HG02981 (cell line): Measurements from ENCODE around the gene RAB7A.

Experiments
- ATAC-seq: cut with Tn5 transposase; IDR thresholded peaks from one replicate; pipeline ENCODE4 v1.9.1; 2021; ENCODE audit warnings: mild to moderate bottlenecking, moderate library complexity; ENCODE audit not compliant: unreplicated experiment

RAB7A gene

DNA sequence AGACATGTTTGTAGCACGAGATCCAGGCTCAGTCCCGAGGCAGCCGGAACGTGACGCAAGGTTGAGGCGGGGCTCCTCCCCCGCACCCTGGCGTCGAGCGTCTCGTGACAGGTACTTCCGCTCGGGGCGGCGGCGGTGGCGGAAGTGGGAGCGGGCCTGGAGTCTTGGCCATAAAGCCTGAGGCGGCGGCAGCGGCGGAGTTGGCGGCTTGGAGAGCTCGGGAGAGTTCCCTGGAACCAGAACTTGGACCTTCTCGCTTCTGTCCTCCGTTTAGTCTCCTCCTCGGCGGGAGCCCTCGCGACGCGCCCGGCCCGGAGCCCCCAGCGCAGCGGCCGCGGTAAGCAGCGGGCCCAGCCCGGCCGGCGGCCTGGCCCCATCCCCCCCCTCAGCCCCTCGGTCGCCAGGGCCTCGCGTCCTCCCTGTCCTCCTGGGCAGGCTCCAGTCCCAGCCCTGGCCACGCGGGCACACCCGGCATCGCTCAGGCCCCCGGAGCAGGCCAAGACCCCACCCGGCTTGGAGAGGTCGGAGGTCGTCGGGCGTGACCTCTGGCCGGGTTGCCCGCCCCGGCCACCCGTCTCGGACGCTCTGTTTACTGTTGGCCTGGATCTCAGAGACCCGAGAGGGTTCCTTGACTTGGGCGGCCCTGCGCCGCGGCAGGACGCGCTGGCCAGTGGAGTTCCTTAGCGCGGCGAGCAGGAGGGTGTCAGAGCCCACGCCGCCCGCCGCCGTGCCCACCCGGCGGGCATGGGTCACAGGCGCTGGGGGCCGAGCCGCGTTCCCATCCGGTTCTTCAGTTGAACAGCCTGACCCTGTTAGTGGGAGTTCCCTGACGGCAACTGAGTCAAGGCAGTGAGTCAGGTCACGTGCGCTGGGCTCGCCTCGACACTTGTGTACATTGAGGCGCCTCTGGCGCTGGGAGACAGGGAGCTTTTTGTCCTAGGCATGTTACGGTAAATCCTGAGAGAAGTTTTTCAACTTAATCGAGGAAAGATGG, at the start of gene RAB7A:
RAB7A (plus strand) TSS at position 161 of the 994 bp plus-strand sequence. CDS start 69,185 bp downstream, outside the sequence.
- ATAC-seq = peak; percentile 94

DNA sequence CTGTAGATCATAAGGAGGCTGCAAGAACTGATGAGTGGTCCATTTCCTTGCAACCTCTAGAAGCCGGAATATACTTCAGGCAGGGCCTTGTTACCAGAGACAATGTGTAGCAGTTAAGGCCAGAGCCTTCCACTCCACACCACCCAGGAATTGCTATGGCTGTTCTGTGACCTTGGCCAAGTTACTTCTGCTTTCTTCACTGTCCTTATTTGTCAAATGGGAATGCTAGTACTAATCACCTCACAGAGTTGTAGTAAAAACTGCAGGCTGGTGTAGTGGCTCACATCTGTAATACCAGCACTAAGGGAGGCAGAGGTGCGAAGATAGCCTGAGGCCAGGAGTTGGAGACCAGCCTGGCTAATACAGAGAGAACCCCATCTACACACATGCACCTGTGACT, 46.6 kb upstream of the RAB7A start:
- ATAC-seq = no peak

DNA sequence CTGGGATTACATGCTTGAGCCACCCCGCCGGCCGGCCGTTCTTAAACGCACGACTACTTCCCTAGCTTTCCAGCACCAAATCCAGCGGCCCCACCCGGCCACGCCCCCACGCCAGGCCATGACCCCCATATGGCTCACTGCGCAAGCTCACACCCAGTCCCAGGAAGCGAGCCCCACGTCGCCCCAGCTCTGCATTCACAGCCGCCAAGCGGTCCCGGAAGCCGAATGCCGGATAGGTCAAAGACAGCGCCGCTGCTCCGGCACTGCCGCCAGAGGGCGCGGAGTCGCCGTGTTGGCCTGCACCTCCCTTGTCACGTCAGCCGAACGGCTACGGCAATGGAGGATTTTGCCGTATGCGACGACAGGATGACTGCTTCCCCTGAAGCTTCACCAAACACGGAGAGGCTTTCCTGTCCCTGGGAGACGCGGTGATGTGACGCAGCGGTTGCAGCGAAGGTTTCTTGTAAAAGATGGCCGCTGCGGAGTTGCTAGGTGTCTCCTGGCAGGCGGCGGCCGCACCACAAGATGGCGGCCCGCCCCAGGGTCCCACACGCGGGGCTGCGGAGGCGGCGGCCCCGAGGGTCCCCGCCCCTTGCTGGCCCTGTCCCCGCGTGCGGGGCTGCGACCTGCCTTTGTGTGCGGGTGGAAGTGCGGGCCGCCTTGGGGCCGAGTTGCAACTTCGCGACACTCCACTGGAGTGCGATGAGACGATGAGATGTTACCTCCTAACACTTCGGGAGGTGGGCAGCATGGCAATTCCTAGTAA, 45.2 kb upstream of the RAB7A start:
- peak; percentile 97 for ATAC-seq

DNA sequence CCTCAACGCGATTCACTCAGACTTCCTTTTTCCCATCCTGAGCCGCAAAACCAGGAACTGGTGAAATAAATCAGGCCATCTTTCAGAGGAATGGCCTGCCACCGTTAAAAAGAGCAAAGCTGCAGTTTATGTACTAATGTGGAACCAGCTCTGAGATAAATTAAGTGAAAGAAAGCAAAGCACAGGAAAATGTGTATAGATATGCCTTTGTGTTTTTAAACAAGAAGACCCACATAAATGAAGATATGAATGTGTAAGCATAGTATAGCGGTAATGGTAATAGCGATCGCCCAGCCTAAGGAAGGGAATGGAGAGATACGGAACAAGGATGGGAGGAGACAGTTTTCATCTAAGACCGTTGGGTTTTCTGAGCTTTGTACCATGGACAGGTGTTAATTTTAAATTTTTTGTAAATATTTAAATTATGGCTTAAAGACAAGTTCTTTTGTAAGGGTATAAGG, 44.6 kb upstream of the RAB7A start:
- no peak for ATAC-seq

DNA sequence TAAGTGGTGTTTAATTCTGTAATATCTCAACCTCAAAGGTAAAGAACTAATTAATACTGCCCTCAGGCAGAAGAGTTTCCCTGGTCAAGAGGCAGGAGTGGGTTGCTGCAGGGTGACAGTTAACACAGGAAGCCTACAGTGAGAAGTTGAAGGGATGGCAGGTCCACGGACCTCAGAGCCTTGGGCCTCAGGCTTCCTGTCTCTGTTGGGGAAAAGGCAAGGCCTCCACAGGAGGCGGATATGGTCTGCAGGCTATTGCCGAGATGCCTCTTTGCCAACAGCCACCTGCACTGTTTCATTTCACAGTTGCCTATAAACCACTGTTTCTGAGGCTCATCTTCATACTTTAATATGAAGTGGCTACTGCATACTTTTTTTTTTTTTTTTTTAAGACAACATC, 42.0 kb upstream of the RAB7A start:
- ATAC-seq = no peak

DNA sequence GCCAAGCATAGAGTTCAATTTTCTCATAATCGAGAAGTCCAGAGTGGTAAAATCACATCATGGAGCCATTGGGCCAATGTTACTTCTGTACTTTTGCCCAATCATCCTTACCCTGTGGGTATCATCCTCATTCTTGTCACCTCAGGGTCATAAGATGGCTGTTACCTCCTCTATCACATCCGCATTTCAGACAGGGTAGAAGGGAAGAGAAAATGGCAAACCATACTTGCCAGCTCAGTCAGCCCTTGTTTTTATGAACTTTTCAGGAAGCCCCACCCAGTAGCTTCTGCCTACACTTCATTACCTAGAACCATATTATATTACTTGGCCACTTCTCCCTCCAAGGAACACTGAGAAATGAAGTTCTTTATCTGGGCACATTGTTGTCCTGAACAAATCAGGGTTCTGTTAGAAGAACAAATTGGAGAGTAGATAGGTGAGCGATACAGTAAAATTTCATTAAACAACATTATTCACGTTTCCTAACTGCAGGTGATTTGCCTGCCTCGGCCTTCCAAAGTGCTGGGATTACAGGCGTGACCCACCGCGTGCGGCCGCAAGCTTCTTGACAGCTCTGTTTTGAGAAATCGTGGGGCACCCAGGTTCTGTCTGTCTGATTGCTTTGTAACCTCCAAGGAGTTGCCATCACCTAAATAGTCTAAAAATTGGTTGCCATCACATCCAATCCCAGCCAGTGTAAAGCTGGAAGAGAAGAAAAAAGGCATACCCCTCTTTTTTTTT, 40.8 kb upstream of the RAB7A start:
- no peak for ATAC-seq

DNA sequence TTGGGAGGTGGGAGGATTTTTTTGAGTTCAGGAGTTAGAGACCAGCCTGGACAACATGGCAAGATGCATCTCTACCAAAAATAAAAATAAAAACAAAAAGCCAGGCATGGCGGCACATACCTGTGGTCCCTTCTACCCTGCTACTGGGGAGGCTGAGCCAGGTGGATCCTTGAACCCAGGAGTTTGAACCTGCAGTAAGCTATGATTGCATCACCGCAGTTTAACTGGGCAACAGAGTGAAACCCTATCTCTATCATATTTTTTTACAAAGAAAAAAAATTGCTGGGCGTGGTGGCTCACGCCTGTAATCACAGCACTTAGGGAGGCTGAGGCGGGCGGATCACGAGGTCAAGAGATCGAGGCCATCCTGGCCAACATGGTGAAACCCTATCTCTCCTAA, 39.5 kb upstream of the RAB7A start:
- no peak for ATAC-seq

DNA sequence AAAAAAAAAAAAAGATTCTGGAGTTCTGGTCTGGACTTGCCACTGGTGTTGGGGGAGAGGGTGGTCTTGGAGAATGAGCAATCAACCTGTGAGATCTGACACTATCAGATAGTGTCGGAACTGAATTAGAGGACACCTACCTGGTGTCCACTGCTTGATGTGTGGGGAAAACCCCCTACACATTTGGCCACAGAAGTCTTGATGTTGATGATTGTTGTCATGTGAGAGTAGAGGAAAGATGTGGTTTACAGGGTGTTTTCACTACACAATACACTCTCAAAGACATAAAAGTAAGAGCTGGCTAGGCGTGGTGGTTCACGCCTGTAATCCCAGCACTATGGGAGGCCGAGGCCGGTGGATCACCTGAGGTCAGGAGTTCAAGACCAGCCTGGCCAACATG, 36.9 kb upstream of the RAB7A start:
- ATAC-seq = no peak

DNA sequence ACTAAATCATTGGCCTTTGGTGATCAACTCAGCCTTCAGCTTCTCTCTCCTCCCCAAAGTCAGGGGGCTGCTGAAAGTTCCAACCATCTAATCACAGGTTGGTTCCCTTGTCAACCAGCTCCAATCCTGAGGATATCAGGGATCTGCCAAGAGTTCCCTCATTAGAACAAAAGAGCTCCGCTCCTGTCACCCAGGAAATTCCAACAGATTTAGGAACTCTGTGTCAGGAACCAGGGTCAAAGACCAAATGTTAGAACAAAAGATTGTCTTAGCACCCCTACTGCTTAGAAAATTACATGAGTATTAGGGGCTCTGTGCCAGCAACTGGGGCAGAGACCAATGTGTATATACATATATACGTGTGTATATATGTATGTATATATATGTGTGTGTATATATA, 32.3 kb upstream of the RAB7A start:
- no peak for ATAC-seq

DNA sequence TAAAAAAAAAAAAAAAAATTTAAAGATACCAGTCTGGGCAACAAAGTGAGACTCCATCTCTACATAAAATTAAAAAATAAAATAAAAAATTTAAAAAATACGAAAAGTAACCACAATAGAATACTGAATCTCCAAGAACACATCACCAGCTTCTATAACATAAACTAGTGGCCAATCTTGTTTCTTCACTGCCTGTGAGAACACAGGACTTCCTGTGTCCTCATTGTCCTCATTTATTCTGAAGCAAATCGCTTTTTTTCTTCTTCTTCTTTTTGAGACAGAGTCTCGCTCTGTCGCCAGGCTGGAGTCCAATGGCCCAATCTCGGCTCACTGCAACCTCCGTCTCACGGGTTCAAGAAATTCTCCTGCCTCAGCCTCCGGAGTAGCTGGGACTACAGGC, 28.6 kb upstream of the RAB7A start:
- ATAC-seq = no peak

DNA sequence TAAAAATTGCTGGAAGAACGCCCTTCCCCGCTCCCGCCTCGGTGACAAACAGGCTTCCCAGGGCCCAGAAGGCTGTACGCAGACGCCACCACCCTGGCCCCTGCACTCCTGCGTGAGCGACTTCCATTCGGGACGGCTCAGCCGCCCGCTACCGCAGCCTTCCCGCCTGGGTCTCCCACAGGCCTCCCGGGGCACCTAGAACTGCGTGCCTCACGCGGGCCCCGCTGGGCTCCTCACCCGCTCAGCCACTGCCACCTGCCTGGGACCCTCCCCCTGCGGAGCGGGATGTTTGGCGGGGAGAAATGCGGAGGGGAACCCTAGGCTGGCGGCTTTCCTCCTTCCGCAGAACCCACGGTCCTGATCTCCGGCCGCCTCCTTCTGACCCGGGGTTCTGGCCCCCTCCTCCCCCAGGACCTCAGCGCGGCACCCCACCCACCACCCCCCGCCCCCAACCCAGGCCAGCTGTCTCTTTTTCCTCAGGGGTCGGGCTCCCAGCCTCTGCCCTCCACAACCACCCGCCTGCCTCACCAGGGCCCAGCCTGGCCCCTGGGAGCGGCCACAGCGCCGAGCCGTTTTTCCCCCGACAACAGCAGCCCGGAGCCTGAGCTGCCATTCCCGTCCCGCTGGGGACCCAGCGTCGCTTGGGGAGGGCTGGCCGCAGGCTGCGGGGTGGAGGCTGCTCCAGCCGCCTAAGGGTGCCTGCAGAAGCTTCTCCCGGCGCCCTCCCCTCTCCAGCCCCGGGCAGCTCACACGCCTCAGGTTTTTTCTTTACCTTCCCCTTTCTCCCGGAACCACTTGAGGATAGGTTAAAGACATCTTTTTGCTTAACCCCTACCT, 27.6 kb upstream of the RAB7A start:
- no peak for ATAC-seq

DNA sequence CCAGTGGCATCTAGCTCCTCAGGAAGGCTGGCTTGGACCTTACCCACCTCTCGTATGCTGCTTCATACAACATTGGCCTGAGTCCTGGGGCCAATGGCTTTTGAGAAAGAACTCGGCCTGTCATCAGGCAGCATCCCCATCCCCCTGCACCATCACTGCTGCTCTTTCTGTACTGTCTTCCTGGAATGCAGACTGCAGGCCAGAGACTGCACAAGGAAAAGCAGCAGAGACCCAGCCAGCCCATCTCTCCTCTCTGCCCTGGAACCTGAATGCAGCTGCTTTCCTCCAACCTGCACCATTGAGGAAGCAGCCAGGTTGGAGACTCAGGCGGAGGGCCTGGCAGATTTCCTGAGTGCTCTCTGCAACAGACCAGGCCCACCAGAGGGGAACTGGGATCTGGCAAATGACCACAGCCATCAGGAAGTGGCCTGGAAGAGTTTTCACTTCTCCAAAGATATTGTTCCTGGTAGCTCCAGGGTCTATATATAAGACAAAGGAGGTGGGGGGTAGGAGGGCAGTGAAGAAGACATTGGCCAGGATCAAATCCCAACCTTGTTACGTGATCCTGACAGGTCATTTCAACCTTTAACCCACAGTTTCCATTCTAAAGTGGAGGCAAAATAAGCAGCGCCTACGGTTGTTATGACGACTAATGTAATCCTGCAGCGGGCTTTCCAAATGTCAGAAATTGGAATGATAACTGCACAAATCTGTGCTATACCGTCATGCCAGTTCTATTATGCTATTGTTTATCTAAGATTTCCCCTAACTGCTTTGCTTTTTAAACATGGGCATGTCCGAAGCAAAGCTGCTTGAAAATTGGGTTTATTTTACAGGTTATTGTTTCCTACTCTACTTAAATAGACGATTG, 24.4 kb upstream of the RAB7A start:
- ATAC-seq = no peak

DNA sequence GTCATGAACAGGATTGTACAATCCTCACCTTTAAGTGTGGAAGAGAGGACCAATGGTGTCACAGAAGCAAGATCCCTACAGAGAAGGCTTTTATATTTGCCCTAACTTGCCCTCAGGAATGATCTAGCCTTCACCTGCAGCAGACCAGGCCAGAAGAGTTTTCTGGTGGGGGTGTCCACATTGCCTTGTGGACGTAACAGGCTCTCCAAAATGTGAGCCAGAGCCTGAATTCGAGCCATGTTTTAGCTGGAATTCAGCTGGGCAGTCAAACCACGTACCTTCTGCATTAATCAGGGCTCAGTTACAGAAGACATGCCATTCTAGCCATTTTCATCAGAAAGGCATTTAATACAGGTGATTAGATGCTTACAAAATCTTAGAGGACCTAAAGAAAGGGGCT, 23.6 kb upstream of the RAB7A start:
- ATAC-seq = no peak

DNA sequence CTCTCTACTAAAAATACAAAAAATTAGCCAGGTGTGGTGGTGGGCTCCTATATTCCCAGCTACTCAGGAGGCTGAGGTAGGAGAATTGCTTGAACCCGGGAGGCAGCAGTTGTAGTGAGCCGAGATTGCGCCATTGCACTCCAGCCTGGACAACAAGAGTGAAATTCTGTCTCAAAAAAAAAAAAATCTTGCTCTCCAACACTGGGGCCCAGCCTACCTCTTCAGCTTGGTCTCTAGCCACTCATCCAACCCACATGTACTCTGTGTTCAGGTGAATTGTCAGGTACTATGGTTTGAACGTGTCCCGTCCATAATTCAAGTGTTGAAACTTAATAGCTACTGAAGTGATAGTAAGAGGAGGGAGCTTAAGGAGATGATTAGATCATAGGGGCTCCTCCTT, 22.4 kb upstream of the RAB7A start:
- no peak for ATAC-seq

DNA sequence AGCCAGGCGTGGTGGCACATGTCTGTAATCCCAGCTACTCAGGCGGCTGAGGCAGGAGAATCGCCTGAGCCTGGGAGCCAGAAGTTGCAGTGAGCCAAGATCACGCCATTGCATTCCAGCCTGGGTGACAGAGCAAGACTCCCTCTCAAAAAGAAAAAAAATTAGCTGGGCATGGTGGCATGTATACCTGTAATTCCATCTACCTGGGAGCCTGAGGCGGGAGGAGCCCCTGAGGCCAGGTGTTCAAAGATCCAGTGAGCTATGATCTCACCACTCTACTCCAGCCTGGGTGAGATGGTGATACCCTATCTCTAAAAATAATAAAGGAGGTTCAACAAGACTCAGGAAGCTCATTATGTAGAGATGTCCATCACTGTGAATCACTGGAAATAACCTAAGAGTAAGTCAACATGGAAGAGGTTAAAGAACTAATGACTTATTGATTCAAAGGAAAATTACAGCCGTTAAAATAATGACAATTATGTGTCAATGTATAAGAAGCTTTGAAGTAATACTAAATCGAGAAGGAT, 19.8 kb upstream of the RAB7A start:
- no peak for ATAC-seq

DNA sequence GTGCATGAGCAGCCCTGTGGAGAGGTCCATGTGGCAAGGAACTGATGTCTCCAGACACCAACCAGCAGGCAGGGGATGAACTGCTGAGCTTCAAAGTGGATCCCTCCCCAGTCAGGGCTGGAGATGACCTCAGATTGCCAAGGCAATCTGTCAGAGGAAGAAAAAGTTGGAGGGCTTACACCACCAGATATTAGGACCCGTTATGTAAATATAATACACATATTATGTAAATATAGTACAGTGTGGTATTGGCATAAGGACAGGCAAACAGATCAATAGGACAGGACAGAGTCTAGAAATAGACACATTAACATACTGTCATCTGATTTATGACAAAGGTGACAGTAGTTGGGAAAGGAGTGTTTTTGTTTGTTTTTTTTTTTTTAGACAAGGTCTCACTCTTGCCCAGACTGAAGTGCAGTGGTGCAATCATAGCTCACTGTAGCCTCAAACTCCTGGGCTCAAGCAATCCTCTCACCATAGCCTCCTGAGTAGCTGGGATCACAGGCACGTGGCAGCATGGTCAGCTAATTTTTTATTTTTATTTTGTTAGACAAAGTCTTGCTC, 18.0 kb upstream of the RAB7A start:
- no peak for ATAC-seq

DNA sequence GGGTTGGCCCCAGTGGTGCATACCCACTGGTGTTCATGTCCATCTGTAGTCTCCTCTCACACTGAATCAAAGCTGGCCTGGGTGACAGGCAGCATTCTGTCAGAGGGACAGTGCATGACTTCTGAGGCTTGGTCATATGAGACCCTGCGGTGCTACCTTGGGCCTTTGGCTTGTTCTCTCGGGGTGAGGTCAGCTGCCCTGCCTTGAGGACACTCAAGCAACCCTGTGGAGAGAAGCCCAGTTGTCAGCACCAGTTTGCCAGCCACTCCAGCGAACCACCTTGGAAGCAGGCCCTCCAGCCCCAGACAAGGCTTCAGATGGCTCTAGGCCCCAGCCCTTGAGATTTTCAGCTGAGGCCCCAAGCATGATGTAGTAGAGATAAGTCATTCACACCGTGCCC, 16.9 kb upstream of the RAB7A start:
- ATAC-seq = no peak

DNA sequence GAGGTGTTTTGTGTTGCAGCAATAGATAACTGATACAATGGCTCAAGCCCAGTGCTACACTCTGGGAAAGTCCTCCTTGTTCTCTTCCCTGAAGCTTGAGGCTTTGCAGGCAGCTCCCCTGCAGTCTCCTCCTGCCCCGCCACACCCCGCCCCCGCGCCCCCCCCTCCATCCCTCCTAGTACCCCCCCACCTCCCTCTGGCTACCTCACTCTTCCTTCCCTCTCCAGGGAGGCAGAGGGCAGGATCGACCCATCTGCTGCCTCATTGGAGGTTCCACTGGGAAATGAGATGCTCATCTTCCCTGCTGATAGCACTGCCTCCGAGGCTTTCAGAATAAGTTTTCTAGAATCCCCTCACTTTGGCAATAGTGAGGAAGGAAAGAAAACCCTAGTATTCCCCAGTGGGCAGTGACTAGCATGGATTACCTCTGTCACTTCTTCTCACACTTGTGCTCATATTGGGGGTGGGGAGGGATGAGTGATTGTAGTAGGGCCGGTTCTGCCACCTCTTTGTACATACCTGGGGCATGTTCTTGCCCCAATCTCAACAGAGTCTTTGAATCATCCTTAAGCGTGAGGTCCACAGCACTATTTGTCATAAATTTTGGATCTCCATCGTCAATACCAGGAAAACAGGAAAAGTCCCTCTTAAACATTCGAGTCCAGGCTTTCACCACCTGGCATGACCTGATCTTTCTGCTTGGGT, 16.3 kb upstream of the RAB7A start:
- no peak for ATAC-seq
